ENCODE measurements around the gene ANKRD12.

The ANKRD12 gene

GRCh38 chr18:9292047-9292446 lies 155.5 kb downstream of the ANKRD12 start:
- DNase-seq (ENCODE audit: low spot score): no peak

- no peak for DNase-seq (ENCODE audit: low spot score)
These were observed 157.4 kb downstream of the ANKRD12 start for GRCh38 chr18:9293948-9294347.

- no peak for DNase-seq (ENCODE audit: low spot score)
These were observed 159.8 kb downstream of the ANKRD12 start for GRCh38 chr18:9296233-9297006.

GRCh38 chr18:9297007-9297393 lies 160.4 kb downstream of the ANKRD12 start:
- no peak for DNase-seq (ENCODE audit: low spot score)

GRCh38 chr18:9304388-9305070 lies 167.9 kb downstream of the ANKRD12 start:
- DNase-seq (ENCODE audit: low spot score): no peak

GRCh38 chr18:9319333-9319732 lies 182.8 kb downstream of the ANKRD12 start:
- no peak for DNase-seq (ENCODE audit: low spot score)

- no peak for DNase-seq (ENCODE audit: low spot score)
These were observed 184.5 kb downstream of the ANKRD12 start for GRCh38 chr18:9321017-9321452.

GRCh38 chr18:9321736-9322135 lies 185.2 kb downstream of the ANKRD12 start:
- no peak for DNase-seq (ENCODE audit: low spot score)

GRCh38 chr18:9322744-9323143 lies 186.2 kb downstream of the ANKRD12 start:
- DNase-seq (ENCODE audit: low spot score): no peak

GRCh38 chr18:9323750-9324445 lies 187.3 kb downstream of the ANKRD12 start:
- DNase-seq (ENCODE audit: low spot score): no peak

GRCh38 chr18:9325716-9326115 lies 189.1 kb downstream of the ANKRD12 start:
- DNase-seq (ENCODE audit: low spot score): no peak

- no peak for DNase-seq (ENCODE audit: low spot score)
These were observed 192.2 kb downstream of the ANKRD12 start for GRCh38 chr18:9328776-9329175.

- no peak for DNase-seq (ENCODE audit: low spot score)
These were observed 192.9 kb downstream of the ANKRD12 start for GRCh38 chr18:9329471-9329870.

- no peak for DNase-seq (ENCODE audit: low spot score)
These were observed 193.8 kb downstream of the ANKRD12 start for GRCh38 chr18:9330419-9330818.

GRCh38 chr18:9333441-9334328 lies 197.1 kb downstream of the ANKRD12 start:
- DNase-seq (ENCODE audit: low spot score): peak; percentile 17

GRCh38 chr18:9334329-9334972 lies 197.9 kb downstream of the ANKRD12 start, which contains the start of gene TWSG1:
Gene TWSG1, plus strand, starts transcription at chr18:9334773. Its CDS starts 2,457 bp downstream, at chr18:9337230.
- peak; percentile 91 for DNase-seq (ENCODE audit: low spot score)

- peak; percentile 42 for DNase-seq (ENCODE audit: low spot score)
These were observed 198.6 kb downstream of the ANKRD12 start for GRCh38 chr18:9334973-9335696.
